ENCODE data around the gene NF1. TPM values are rescaled to one million over a fixed set of nuclear protein-coding genes. Genes with fewer than 3 reads are reported as not detected.

The NF1 gene
- total RNA-seq, 1 donor from 2014 or later = 53.1 TPM

DNA sequence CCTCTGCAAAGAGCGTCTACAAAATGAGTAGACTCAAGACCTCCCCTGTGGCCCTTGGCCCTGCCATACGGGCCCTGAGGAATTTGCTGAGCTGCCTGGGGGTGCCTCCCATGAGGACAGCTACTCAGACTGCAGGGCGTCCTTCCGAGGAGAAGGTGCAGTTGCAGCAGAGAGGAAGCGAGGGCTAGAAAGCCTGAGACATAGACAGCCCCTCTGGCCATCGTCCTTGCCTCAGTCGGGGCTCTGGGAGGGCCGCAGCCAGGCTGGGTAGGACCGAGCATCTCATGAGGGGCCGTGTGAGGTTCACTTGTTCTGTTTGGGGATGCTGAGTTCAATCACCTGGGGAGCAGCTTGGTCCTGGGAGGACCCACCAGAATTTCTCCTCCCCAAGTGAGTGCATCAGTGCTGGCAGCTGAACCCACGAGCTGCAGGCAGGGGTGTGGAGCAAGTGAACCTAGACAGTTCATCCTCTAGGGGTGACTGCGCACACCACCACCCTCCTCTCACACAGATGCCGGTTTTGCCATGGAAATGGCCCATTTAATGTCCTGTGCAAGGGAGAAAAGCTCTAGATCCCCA is 317.0 kb downstream of the NF1 start:
- DNase-seq (no peak), ATAC-seq (no peak)
- TF ChIP-seq, protein P1, sequence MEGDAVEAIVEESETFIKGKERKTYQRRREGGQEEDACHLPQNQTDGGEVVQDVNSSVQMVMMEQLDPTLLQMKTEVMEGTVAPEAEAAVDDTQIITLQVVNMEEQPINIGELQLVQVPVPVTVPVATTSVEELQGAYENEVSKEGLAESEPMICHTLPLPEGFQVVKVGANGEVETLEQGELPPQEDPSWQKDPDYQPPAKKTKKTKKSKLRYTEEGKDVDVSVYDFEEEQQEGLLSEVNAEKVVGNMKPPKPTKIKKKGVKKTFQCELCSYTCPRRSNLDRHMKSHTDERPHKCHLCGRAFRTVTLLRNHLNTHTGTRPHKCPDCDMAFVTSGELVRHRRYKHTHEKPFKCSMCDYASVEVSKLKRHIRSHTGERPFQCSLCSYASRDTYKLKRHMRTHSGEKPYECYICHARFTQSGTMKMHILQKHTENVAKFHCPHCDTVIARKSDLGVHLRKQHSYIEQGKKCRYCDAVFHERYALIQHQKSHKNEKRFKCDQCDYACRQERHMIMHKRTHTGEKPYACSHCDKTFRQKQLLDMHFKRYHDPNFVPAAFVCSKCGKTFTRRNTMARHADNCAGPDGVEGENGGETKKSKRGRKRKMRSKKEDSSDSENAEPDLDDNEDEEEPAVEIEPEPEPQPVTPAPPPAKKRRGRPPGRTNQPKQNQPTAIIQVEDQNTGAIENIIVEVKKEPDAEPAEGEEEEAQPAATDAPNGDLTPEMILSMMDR (IDR thresholded peaks at IDR 0.05) = no peak
- H3K4me1 ChIP-seq = no peaks in the 10 kb centered on the region
- H3K27me3 ChIP-seq (ENCODE audit: low read depth) = no peaks in the 10 kb centered on the region
- no peak overlapping the region for H3K4me3 ChIP-seq
- H3K9me3 ChIP-seq = no peaks in the 10 kb centered on the region
- no peak overlapping the region for H3K27ac ChIP-seq
- intact Hi-C loops (cut with DNase I) = no loop called here
- H3K36me3 ChIP-seq = no peaks in the 10 kb centered on the region

DNA sequence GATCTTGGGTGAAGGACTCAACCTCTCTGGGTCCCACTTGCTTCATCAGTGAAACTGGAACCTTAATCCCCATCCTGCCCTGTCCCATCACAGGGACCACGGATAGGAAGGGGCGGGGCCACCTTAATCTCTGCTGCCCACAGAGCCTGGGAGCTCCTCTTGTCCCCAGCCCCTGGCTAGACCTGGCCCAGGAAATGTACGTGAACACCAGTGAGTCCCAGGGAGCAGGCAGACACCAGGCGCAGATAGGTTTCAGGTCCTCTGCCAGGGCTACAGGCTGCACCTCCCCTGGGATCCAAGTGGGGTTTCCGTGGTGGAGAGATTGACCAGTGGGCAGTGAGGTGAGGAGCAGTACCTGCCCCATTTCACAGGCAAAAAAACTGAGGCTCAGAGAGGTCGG is 317.7 kb downstream of the NF1 start:
- no peaks in the 10 kb centered on the region for H3K27me3 ChIP-seq (ENCODE audit: low read depth)
- no peak overlapping the region for H3K4me3 ChIP-seq
- H3K4me1 ChIP-seq = no peaks in the 10 kb centered on the region
- H3K36me3 ChIP-seq = no peaks in the 10 kb centered on the region
- H3K27ac ChIP-seq = no peak overlapping the region
- TF ChIP-seq, protein P1 (IDR thresholded peaks at IDR 0.05) = no peak
- intact Hi-C loops (cut with DNase I) = no loop called here
- no peaks in the 10 kb centered on the region for H3K9me3 ChIP-seq
- ATAC-seq (no peak), DNase-seq (no peak)

DNA sequence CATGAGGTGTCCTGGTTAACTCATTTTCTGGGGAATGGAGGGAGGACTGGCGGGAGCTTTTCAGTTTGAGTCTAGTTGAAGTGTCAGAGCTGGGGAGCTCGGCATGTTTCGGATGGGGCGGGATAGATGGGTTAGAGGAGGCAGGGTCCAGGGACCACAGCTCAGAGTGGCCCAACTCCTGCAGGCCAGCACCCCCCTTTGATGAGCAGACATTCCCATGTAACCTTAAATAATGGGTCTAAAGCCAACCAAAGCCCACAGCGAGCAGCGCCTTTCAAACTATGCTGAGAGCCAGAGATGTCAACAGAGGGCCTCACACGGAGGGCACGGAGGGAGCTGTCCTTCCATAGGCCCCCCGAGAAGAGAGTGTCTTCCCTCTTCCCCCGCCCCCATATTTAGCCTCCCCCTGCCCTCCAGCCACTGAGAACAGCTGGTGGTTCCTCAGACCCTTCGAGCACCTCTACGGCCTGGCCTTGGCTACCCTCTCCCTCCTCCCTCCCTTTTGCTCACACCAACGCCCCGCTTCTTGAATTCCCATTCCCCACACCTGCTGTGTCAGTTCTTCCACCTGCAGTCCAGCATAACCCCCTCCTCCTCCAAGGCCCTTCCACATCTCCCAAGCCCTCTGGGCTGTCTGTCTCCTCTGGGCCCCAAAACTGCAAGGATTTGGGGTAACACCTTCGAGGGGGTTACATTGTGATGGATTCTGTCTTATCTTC is 318.5 kb downstream of the NF1 start:
- intact Hi-C loops (cut with DNase I) = no loop called here
- DNase-seq = no peak
- H3K9me3 ChIP-seq = no peaks in the 10 kb centered on the region
- no peaks in the 10 kb centered on the region for H3K4me1 ChIP-seq
- TF ChIP-seq, protein P1 (IDR thresholded peaks at IDR 0.05) = no peak
- H3K27ac ChIP-seq = no peak overlapping the region
- ATAC-seq = no peak
- no peak overlapping the region for H3K4me3 ChIP-seq
- no peaks in the 10 kb centered on the region for H3K36me3 ChIP-seq
- no peaks in the 10 kb centered on the region for H3K27me3 ChIP-seq (ENCODE audit: low read depth)

DNA sequence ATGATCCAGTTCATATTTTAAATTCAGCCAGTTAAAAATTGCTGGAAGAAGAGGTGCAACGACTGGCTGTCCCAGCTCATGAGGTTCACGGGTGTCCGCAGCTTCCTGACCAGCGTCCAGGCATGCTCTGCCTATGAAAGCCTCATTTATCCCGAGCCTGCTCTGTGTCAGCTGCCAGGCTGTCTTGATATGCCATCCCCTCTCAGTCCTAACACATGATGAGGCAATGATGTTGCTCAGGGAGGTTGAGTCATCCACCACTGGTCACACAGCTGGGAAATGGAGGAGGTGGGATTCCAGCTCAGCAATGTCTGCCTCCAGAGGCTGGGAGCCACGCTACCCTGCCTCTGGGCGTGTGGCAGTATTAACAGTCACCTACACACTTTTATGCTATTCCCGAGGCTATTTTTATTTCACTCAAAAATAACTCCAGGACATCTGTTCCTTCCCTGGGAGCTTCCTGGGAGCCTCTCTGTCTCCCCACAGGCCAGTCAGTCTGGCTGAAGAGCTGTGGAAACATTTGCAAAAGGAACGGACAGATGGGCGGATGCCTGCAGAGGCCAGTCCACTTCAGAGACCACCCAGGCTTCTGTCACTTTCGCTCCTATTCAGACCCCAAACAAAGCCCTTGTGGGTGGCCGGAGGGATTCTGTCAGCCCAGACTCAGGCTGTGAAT is 319.2 kb downstream of the NF1 start:
- intact Hi-C loops (cut with DNase I) = no loop called here
- Histone ChIP-seq H3K4me3 (no peak overlapping the region), H3K36me3 (no peaks in the 10 kb centered on the region), H3K9me3 (no peaks in the 10 kb centered on the region), H3K27me3 (ENCODE audit: low read depth) (no peaks in the 10 kb centered on the region), H3K4me1 (no peaks in the 10 kb centered on the region), H3K27ac (no peak overlapping the region)
- TF ChIP-seq, protein P1 (IDR thresholded peaks at IDR 0.05) = no peak
- DNase-seq (no peak), ATAC-seq (peak in 1 of 2 donors; percentile 30)

DNA sequence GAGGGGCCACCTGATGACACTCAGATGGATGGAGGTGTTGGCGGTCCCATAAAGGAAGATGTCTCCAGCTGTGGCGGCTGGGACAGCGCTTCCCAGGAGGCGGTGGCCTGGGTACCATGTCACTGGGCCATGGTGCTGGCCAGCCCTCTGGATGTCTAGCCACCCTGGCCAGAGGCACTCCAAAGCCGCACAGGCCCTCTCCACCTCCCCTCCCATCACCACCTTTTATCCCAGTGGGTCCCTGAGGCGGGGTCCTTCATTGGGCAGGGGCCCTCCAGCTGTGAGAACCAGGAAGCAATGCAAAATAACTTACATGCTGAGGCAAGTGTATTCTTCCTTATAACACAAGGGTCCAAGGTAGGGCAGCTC is 319.8 kb downstream of the NF1 start:
- H3K9me3 ChIP-seq = no peaks in the 10 kb centered on the region
- no peaks in the 10 kb centered on the region for H3K36me3 ChIP-seq
- H3K27ac ChIP-seq = no peak overlapping the region
- intact Hi-C loops (cut with DNase I) = no loop called here
- TF ChIP-seq, protein P1 (IDR thresholded peaks at IDR 0.05) = no peak
- no peaks in the 10 kb centered on the region for H3K27me3 ChIP-seq (ENCODE audit: low read depth)
- H3K4me1 ChIP-seq = no peaks in the 10 kb centered on the region
- DNase-seq (no peak), ATAC-seq (no peak)
- no peak overlapping the region for H3K4me3 ChIP-seq

Data from lower lobe of right lung (tissue), 2 donors.